Measurements from ENCODE around the gene NTSR1.

- TF ChIP-seq ZNF274 (IDR thresholded peaks at IDR 0.05; ENCODE audit: low read depth, low read length) (no peak), YY1 (IDR thresholded peaks at IDR 0.05; ENCODE audit: insufficient read depth, insufficient read length) (no peak)
Observed at GRCh38 chr20:62778058-62778457, 69.4 kb downstream of the NTSR1 start.

Measured in NT2/D1 (cell line).